Measurements from ENCODE around the gene C1orf141.
"Not testable (repeated sequence)": the region's sequence is repeated elsewhere in the genome, so short reads cannot be mapped to it uniquely, and the experiment has no call there.

Gene C1orf141

GRCh38 chr1:67142931-67143330 is 8.2 kb upstream of the C1orf141 start:
- no peak for DNase-seq (ENCODE audit: low read depth)

GRCh38 chr1:67141832-67142231 is 7.1 kb upstream of the C1orf141 start:
- DNase-seq (ENCODE audit: low read depth): not testable (repeated sequence)

DNA sequence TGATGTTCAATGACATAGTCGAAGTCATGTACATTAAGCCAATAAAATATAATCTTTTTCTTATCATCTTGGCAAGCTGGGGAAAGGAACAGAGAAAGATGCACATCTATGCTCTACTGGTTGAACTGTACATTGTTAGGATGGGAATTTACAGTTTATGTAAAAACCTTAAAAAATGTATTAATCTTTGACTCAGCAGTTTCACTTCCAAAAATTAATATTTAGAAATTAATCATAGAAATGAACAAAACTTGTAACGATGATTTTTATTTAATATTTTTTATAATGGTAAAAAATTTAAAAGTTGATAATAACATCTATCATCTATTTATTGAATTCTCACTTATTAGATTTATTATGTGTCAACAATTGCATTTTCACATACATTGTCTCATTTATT is 5.7 kb upstream of the C1orf141 start:
- no peak for DNase-seq (ENCODE audit: low read depth)

DNA sequence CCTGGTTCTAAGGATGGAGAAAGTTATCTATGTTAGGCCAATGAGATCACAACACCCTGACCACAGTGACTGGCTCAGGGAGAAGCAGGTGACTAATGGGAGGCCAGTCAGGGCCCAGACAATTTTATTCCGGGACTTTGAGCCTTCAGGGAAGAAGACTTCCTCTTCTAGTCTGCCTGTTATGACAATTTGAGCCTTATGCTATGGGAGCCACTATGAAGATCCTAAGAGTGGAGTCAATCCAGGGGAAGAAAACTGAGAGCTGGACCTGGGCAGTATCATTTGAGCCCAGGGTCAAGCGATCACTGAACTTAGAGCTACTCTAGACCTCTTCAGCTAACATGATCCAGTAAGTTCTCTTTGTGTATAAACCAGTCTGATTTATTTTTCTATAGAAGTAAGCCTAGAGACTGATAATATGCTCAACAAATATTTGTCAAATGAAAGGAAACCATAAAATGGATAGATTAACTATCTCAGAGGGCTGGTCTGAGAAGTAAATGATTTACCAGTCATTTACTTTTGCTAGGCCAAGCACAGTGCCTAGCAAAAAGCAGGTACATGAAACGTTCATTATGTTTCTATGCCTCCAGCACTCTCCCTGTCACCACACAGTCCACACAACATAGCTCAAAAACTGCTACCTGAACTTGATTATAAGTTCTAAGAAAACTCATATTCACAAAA is 4.2 kb upstream of the C1orf141 start:
- DNase-seq (ENCODE audit: low read depth): no peak

GRCh38 chr1:67137307-67137753 is 2.6 kb upstream of the C1orf141 start:
- DNase-seq (ENCODE audit: low read depth): no peak

DNA sequence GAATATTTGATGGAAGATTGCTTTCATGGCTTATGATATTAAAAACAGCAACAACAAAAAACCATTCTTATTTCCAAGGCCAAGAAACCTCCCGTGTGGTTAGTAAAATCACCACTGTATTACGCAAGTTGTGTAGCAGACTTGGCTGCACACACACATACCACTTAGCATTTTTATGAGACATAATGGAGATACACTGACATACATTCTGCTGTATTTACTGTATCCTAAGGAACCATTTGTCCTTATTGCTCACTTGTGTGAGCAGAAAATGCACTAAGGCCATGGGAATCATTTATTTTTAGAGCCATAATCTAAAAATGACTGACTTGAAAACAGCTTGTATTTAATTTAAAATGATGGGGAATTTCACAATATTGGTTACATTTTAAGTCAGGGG is 584 bp upstream of the C1orf141 start:
- no peak for DNase-seq (ENCODE audit: low read depth)

- DNase-seq (ENCODE audit: low read depth): no peak
These were observed 1.6 kb downstream of the C1orf141 start for GRCh38 chr1:67133177-67133576.

DNA sequence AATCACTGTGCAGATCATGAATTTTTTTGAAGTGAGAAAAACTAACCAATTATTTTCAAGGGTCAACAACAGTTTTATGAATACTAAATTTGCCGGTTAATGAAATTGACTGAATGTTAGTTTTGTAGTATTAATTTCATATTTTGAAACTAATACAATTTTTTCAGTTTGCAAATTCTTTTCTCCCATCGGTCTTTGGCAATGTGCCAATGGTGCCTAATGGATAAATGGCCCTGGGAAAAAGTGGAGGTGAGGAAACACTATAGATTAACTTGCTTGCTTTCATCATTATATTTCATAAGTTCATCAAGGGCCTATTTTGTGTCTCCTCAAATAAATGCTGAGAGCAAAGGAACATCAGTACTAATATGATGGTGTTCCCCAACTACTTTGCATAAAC is 4.1 kb downstream of the C1orf141 start:
- no peak for DNase-seq (ENCODE audit: low read depth)

DNA sequence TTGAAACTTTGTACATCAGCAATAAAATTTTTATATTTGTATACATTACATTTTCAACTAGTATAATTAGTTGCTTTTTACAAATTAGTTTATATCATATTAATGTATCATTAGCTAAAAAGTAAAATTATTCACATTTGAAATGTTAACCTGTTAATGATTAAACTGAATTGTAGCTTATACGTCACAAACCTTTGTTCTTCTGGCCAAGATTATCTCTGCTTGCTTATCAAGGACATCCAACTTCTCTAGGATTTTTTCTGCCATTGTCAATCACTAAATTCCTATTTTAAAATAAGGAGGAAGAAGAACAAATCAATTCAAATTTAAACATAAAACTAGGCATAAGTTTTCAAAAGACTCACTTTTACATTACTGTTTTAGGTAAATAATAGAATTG is 7.8 kb downstream of the C1orf141 start:
- DNase-seq (ENCODE audit: low read depth): no peak

GRCh38 chr1:67126111-67126746 is 8.5 kb downstream of the C1orf141 start:
- no peak for DNase-seq (ENCODE audit: low read depth)

GRCh38 chr1:67124455-67124854 is 10.3 kb downstream of the C1orf141 start:
- DNase-seq (ENCODE audit: low read depth): no peak

- no peak for DNase-seq (ENCODE audit: low read depth)
These were observed 13.7 kb downstream of the C1orf141 start for GRCh38 chr1:67120855-67121619.

DNA sequence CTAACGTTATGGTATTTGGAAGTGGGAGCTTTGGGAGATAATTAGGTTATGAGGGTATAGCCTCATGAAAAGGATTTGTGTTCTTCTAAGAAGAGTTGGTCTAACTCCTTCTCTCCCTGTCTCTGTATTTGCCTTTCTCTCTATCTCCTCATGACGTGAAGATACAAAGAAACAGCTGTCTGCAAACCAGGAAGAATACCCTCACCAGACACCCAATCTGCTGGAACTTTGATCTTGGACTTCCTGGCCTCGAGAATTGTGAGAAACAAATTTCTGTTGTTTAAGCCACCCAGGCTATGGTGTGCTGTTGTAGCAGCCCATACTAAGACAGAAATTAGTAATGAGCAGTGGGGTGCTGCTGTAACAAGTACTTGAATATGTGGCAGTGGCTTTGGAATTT is 16.1 kb downstream of the C1orf141 start:
- DNase-seq (ENCODE audit: low read depth): no peak

DNA sequence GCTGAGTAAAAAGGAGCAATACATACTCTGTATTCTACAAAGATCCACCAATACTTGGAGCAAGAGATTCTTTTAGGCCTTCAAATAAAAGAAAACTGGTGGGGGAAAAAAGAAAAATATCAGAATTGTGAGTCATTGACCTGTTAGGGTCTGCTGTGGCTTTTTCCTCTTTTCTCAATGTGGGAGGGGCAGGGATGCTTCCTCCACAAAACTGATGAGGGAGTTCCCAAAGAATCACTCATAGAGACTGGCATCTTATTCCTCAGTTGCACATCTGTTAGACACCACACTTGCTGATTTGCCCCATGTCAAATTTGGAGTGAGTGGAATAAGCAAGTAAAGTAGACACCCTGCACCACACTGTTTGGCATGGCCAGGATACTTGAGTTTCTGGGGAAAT is 16.6 kb downstream of the C1orf141 start:
- DNase-seq (ENCODE audit: low read depth): no peak

GRCh38 chr1:67114162-67114561 is 20.6 kb downstream of the C1orf141 start:
- DNase-seq (ENCODE audit: low read depth): no peak

- no peak for DNase-seq (ENCODE audit: low read depth)
These were observed 24.4 kb downstream of the C1orf141 start for GRCh38 chr1:67110352-67110751.

DNA sequence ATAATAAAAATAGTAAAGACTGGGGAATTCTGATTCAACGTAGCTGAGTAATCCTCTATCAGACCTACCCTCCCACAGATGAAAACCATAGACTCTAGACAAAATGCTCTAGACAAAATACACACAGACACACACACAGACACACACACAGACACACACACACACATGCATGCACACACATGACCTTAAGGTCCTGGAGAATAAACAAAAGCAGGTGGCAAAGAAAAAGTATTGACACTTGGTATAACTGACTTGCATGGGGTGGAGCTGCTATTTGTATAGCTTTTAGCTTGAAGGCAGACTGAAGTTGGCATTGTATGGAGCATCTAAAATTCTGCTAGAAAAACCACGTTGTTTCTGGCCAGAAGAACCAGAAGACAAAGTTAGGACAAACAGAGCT is 29.3 kb downstream of the C1orf141 start:
- DNase-seq (ENCODE audit: low read depth): no peak

DNA sequence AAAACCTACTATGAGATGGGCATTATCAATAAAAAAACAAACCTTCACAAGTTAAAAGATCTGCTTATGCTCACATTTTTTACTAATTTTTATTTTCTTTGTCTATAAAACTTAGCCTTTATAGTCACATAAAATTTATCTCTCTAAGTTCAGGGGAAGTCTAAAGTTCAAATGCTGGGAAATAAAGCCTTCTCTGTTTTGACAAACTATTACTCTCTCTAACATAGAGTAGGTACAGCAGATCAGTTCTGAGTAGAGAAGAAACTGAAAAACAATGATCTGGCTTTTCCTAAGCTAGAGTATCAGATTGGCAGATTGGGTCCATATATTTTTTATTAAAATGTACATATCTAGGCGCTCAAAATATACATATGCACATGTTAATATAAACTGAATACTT is 31.2 kb downstream of the C1orf141 start:
- DNase-seq (ENCODE audit: low read depth): no peak

- no peak for DNase-seq (ENCODE audit: low read depth)
These were observed 33.9 kb downstream of the C1orf141 start for GRCh38 chr1:67100833-67101232.

GRCh38 chr1:67097305-67097704 is 37.5 kb downstream of the C1orf141 start:
- DNase-seq (ENCODE audit: low read depth): no peak

DNA sequence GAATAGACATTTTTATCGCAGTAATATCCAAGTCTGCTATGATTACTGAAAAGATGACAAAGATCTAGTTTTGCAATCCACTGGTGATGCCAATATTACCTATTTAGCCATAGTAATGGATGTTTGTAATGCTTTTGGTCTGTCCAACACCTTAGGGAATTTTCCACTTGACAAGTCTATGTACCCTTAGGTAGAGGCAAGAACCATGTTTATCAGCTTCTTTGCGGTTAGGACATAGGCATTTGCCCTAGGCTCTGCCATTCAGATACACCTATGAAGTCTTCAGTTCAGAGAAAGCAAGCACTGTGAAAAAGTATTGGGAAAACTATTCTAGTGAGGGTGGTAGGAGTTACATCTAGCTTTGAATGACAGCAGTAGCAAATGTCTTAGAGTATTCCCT is 40.6 kb downstream of the C1orf141 start:
- no peak for DNase-seq (ENCODE audit: low read depth)

DNA sequence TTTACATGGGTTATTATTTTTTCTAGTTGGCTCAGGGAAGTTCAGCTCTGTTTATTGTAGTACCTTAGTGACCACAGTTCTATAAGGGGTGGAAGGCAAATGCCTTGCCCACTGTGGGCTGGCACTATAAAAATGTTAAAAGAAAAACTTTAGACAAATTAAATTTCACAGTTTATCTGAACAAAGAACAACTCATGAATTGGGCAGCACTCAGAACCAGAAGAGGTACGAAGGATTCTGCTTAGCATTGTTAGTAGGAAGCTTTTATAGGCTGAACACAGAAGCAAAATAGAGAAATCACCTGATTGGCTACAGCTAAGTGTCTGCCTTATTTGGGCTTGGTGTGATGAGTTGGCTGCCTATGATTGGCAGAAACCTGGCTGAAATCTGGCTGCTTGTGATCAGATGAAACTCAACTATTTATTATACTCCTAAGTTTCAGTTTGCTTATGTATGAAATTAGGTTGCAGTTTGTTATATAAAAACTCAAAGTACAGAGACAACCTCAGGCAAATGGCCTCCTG is 45.0 kb downstream of the C1orf141 start:
- DNase-seq (ENCODE audit: low read depth): no peak

DNA sequence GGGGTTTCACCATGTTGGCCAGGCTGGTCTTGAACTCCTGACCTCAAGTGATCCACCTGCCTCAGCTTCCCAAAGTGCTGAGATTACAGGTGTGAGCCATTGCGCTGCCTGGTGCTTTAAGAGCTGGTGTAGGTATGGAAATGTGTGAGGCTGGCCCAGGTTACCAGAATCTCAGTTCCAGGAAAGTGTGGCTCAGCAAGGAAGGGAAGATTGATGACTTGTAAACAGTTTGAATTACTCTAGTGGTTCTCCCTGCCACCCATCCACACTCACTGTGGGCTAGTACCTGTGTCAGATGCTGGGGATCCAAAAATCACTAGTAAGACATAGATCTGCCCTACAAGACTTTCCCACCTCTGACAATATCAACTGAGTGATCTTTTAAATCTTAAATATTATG is 46.3 kb downstream of the C1orf141 start:
- DNase-seq (ENCODE audit: low read depth): no peak
